ENCODE measurements around the gene HS6ST1. TPM values are rescaled to one million over a fixed set of nuclear protein-coding genes. Genes with fewer than 3 reads are reported as not detected.

Gene HS6ST1
- total and polyA plus RNA-seq, 2 donors (not counting 3 experiments of a cell fraction or from before 2014, with no cell fraction given) = 12.8 to 19.4 TPM

- no TSS peak for BruUV-seq (replicated peaks)
- no peaks in the 10 kb centered on the region for H3K9me3 ChIP-seq (replicated peaks; ENCODE audit: control insufficient read depth, insufficient read depth, low read length)
- no peaks in the 10 kb centered on the region for H4K20me1 ChIP-seq (replicated peaks; ENCODE audit: control insufficient read depth, extremely low read depth, insufficient read depth, low read length)
- no peak for TF ChIP-seq GATA2 (IDR thresholded peaks at IDR 0.05; ENCODE audit: insufficient read depth, insufficient read length, low read depth, low read length)
- no peak for TF ChIP-seq POLR2AphosphoS5 (IDR thresholded peaks at IDR 0.05; ENCODE audit: insufficient read depth, low read depth, low read length)
- no peak for TF ChIP-seq FOS (IDR thresholded peaks at IDR 0.05; ENCODE audit: borderline replicate concordance, insufficient read depth, low read length)
- TF ChIP-seq MYC (IDR thresholded peaks at IDR 0.05; ENCODE audit: low read depth, low read length) = no peak
- TF ChIP-seq MAX (IDR thresholded peaks at IDR 0.05; ENCODE audit: insufficient read depth, insufficient read length) = no peak
- no peak for TF ChIP-seq POLR2A (IDR thresholded peaks at IDR 0.05; ENCODE audit: low read depth, low read length)
- no peak for TF ChIP-seq JUN (IDR thresholded peaks at IDR 0.05; ENCODE audit: borderline replicate concordance, insufficient read depth, insufficient read length, low read depth)
- no peak for TF ChIP-seq EZH2 (IDR thresholded peaks at IDR 0.05; ENCODE audit: borderline replicate concordance, low read depth, low read length, severe bottlenecking)
- TF ChIP-seq CTCF (IDR thresholded peaks at IDR 0.05; ENCODE audit: extremely low read depth in 1 of 2, insufficient read depth in 1 of 2, low read depth in 1 of 2, low read length in 2 of 2) = no peak
- H2AFZ ChIP-seq (ENCODE audit: low read depth, low read length) = no peak overlapping the region
- no peaks in the 10 kb centered on the region for H3K9me1 ChIP-seq (replicated peaks; ENCODE audit: control insufficient read depth, extremely low read depth, insufficient read depth, low read length)
- dilution Hi-C loops (cut with MboI; ENCODE audit: extremely low pct_ligation_motif_present, low sequenced_read_pairs) = no loop called here
- no peak overlapping the region for H3K9ac ChIP-seq (replicated peaks; ENCODE audit: extremely low read depth, insufficient read depth, low read length)
- FAIRE-seq (no peak), DNase-seq (ENCODE audit: low read depth, low spot score) (no peak)
- H3K4me1 ChIP-seq (ENCODE audit: control insufficient read depth, extremely low read depth, insufficient read depth, low read length) = peaks cover 11% of the 10 kb centered on the region
- no peak overlapping the region for H3K27ac ChIP-seq (ENCODE audit: insufficient read depth, low read depth, low read length)
- ChIA-PET POLR2A (no interaction called here), CTCF (interaction anchor here (1.6 kb wide), 1 partner anchor 251 kb away, joined by 3 read pairs; no protein-coding TSS in a partner anchor)
- H3K27me3 ChIP-seq (ENCODE audit: control insufficient read depth in 2 of 2, insufficient read depth in 2 of 2, low read length in 2 of 2) = no peaks in the 10 kb centered on the region
- no peaks in the 10 kb centered on the region for H3K36me3 ChIP-seq (ENCODE audit: control insufficient read depth in 2 of 2, extremely low read depth in 1 of 2, insufficient read depth in 2 of 2, low read length in 2 of 2)
- H3K4me3 ChIP-seq (replicated peaks in 1 of 3; ENCODE audit: insufficient read depth in 1 of 3, low read depth in 1 of 3, low read length in 3 of 3) = no peak overlapping the region
- peaks cover 3% of the 10 kb centered on the region for H3K79me2 ChIP-seq (ENCODE audit: control insufficient read depth, insufficient read depth, low read length)
- intact Hi-C loops (cut with micrococcal nuclease) = no loop called here
- no peak overlapping the region for H3K4me2 ChIP-seq (ENCODE audit: insufficient read depth, low read length)
These were observed 4.1 kb downstream of the HS6ST1 start for GRCh38 chr2:128314348-128315121.
